NCI-H2171 treated with DMSO at 0.1 percent for 48 hours (cell line): ENCODE measurements around the gene ADGRG3.

ENCODE experiments used
- DNase-seq: peaks from one replicate; lab custom pipeline; 2025; lab: John Stamatoyannopoulos, UW

The ADGRG3 gene, protein sequence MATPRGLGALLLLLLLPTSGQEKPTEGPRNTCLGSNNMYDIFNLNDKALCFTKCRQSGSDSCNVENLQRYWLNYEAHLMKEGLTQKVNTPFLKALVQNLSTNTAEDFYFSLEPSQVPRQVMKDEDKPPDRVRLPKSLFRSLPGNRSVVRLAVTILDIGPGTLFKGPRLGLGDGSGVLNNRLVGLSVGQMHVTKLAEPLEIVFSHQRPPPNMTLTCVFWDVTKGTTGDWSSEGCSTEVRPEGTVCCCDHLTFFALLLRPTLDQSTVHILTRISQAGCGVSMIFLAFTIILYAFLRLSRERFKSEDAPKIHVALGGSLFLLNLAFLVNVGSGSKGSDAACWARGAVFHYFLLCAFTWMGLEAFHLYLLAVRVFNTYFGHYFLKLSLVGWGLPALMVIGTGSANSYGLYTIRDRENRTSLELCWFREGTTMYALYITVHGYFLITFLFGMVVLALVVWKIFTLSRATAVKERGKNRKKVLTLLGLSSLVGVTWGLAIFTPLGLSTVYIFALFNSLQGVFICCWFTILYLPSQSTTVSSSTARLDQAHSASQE

GRCh38 chr16:57668263-57668571 is at the start of gene ADGRG3:
ADGRG3 (plus strand) TSS chr16:57668306; CDS start chr16:57668348, 42 bp downstream.
- DNase-seq = no peak

DNA sequence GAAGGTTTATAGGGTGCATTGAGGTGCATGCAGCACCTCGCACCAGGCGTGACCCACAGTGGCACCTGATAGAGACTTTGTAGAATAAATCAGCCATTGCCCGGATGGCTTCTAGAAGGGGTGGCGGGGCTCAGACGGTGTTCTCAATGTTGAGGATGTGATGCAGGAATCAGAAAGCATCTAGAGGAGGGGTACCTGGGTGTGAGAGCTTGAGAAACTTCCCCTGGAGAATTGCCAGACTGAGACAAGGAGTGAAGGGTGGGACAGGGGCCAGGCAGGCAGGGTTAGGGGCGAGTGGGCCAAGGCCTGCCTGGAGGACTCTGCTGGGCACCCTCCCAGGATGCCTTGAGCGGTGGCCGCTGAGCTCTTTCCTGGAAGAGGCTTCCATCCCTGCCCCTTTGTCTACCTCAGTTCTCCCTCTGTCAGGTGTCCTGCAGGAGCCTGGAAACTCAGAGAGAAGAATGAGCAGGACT is 48.9 kb upstream of the ADGRG3 start:
- no peak for DNase-seq

- peak; percentile 63 for DNase-seq
Observed at GRCh38 chr16:57619606-57620334, 48.3 kb upstream of the ADGRG3 start.

DNA sequence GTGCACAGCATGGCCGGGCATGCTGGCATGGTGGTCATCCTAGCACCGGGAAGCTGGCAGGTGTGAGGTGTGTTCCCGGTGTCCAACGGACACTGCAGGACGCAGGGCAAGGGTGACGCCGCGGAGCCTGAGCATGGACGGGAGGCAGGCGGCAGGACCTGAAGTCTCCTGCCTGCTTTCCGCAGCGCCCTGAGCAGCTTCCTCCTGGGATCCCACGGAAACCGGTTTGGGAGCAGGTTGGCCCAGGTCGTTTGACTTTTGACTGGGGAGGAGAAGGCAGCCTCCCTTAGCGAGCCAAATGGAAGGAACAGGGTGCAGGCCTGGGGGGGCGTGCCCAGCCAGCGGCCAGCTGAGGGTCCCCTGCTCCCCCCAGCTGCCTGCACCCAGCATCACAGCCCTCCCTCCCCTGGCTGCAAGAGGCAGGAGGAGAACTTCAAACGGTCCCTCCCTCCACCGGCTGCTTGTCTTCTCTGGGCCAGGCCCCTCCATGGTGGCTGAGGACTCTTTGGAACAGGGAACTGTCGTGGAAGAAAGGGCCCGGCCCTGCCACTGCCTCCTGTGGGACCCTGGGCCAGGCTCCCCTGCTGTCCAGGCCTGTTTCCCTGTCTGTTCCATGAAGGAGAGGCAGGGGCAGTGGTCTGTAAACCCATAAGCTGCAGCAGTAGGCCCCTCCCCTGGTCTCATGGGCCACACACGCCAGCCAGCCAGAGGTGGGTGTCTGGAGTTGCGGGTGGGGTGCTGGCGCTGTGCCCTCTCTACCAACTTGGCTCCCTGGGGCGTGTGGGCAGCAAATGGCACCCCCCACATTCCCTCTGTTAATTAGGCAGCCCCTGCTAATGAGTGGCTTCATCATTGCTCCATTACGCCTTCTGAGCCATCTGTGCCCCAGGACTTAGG is 47.5 kb upstream of the ADGRG3 start:
- peak; percentile 62 for DNase-seq

- peak; percentile 61 for DNase-seq
Observed at GRCh38 chr16:57621521-57622271, 46.4 kb upstream of the ADGRG3 start.

- no peak for DNase-seq
Observed at GRCh38 chr16:57622361-57623250, 45.5 kb upstream of the ADGRG3 start.

DNA sequence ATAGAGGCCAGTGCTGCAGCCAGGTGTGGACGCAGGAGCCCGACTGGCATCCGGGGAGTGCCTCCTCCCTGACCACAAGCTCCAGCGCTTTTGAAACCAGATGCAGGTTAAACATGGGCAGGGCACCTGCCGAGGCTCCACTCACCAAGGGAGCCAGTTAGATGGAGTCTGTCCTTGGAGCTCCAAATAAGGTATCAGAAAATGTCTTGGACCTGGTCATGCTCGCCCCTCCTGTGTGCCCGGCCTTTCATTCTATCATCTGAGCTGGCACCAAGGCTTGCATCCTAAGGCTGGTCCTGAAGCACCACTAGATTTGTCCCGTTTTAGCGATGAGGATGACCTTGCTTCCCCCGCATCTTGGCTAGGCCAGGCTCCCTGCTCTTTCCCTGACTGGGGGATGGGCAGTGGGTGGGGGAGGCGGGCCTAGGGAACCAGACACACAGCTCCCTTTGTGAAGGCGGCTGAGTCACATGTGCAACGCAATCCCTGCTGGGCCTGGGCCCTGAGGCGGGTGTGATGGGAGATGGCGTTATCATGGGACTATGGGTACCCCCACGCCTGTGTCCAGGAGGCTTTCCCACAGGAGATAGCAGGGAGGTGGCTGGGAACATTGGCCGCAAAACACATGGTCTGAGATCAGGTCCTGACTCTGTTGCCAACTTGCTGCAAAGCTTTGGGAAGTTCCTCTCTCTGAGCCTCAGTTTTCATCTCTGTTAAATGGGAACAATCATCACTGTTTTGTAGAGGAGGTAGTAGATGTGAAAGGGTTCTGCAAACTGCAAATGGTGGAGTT is 44.7 kb upstream of the ADGRG3 start:
- DNase-seq = no peak

- DNase-seq = no peak
Observed at GRCh38 chr16:57624044-57624688, 43.9 kb upstream of the ADGRG3 start.

GRCh38 chr16:57624806-57625500 is 43.2 kb upstream of the ADGRG3 start:
- no peak for DNase-seq

GRCh38 chr16:57626420-57627170 is 41.5 kb upstream of the ADGRG3 start:
- DNase-seq = no peak

GRCh38 chr16:57627184-57627871 is 40.8 kb upstream of the ADGRG3 start:
- DNase-seq = no peak

- DNase-seq = peak; percentile 49
Observed at GRCh38 chr16:57628008-57628781, 39.9 kb upstream of the ADGRG3 start, which contains the start of gene ADGRG1. ADGRG1 (plus strand) TSS chr16:57628630; CDS start chr16:57650288, 21,658 bp downstream.

GRCh38 chr16:57628783-57629293 is 39.3 kb upstream of the ADGRG3 start:
- no peak for DNase-seq

GRCh38 chr16:57629516-57630406 is 38.3 kb upstream of the ADGRG3 start:
- DNase-seq = no peak

DNA sequence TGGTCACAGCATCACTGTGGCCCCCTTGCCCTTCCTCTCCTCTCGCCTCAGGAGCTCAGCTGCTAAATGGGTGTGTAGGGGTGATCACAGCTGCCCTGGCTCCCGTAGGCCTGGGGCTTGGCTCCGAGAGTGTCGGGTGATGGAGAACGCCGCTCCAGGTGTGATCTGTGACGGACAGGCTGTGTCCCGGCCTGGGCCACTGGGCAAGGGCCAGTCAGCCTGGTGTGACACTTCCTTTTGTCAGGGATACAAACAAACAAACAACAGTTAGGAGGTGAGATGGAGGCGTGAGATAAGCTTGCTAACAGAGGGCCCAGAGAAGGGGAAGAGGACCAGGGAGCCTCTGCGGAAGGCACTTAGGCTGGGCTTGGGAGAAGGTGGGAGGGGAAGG is 37.7 kb upstream of the ADGRG3 start:
- no peak for DNase-seq
